Nephron progenitor cell (in vitro differentiated cells): ENCODE data around the gene TSHZ2.
A peak's percentile ranks its signal among the peaks of the same experiment; 100 is the strongest.

Experiments used
- DNase-seq: peaks from one replicate; pipeline ENCODE4 v3.0.0; 2021
- H3K27ac Mint-ChIP-seq: 2 replicates; pipeline ENCODE4 v1.8.0; 2021; ENCODE audit warnings: mild to moderate bottlenecking, moderate library complexity, mixed read lengths
- H3K27me3 Mint-ChIP-seq: 2 replicates; pipeline ENCODE4 v1.8.0; 2021; ENCODE audit warnings: mild to moderate bottlenecking, low read depth, mixed read lengths; ENCODE audit not compliant: poor library complexity
- H3K36me3 Mint-ChIP-seq: 2 replicates; pipeline ENCODE4 v1.8.0; 2021; ENCODE audit warnings: low read depth, mixed read lengths
- H3K4me1 Mint-ChIP-seq: 2 replicates; pipeline ENCODE4 v1.8.0; 2021; ENCODE audit warnings: mixed read lengths
- H3K4me3 Mint-ChIP-seq: 2 replicates; pipeline ENCODE4 v1.8.0; 2021; ENCODE audit warnings: mild to moderate bottlenecking, moderate library complexity, mixed read lengths
- H3K9me3 Mint-ChIP-seq: 2 replicates; pipeline ENCODE4 v1.8.0; 2021; ENCODE audit warnings: mild to moderate bottlenecking, moderate library complexity, mixed read lengths
- TF ChIP-seq, protein P1 (sequence below): fragments of 200-600 bp; sonication (generic); IDR thresholded peaks from 2 replicates; pipeline ENCODE4 v1.5.0; 2021; ENCODE audit warnings: antibody characterized with exemption

Gene TSHZ2

DNA sequence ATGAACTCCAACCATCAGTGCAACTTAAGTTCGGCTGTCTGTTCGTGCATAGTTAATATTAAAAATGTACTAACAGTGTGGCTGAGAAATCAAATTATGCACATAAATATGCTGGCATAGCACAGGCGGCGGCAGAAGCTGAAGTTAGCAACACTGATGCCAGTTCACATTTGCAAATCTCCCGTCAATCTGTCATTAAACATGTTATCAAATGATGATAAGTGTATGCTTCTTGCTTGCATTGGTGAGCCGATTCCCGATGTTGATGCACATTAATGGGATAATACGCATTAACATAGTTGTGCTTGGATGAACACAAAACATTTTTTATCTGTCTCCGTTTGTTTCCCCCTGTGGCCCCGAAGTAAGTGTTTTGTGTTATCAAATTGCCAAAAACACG lies 312.1 kb downstream of the TSHZ2 start:
- Mint-ChIP-seq H3K4me1 (no peaks in the 10 kb centered on the region), H3K9me3 (no peaks in the 10 kb centered on the region), H3K36me3 (peaks cover 10% of the 10 kb centered on the region), H3K27me3 (no peaks in the 10 kb centered on the region), H3K27ac (no peak overlapping the region), H3K4me3 (no peak overlapping the region)
- TF ChIP-seq, protein P1, sequence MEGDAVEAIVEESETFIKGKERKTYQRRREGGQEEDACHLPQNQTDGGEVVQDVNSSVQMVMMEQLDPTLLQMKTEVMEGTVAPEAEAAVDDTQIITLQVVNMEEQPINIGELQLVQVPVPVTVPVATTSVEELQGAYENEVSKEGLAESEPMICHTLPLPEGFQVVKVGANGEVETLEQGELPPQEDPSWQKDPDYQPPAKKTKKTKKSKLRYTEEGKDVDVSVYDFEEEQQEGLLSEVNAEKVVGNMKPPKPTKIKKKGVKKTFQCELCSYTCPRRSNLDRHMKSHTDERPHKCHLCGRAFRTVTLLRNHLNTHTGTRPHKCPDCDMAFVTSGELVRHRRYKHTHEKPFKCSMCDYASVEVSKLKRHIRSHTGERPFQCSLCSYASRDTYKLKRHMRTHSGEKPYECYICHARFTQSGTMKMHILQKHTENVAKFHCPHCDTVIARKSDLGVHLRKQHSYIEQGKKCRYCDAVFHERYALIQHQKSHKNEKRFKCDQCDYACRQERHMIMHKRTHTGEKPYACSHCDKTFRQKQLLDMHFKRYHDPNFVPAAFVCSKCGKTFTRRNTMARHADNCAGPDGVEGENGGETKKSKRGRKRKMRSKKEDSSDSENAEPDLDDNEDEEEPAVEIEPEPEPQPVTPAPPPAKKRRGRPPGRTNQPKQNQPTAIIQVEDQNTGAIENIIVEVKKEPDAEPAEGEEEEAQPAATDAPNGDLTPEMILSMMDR = no peak
- no peak for DNase-seq

DNA sequence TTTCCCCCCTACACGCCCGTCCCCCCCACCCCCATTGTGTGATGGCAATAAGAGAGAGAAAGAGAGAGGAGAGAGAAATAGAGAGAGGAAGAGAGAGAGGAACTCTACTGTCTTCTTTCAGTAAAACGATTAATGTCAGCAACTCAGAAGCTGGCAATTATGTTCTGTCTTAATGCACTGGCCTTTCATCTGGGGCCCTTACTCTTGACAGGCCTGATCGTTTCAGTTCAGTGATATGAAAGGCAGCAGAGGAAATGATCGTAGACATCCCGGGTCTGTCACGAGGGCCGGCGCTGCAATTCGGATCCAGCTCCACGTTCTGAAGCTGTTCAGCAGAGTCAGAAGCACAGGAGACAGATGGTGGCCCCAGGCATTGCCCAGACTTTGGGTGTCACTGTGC lies 312.5 kb downstream of the TSHZ2 start:
- Mint-ChIP-seq H3K4me3 (no peak overlapping the region), H3K36me3 (peaks cover 5% of the 10 kb centered on the region), H3K9me3 (no peaks in the 10 kb centered on the region), H3K4me1 (no peaks in the 10 kb centered on the region), H3K27ac (no peak overlapping the region), H3K27me3 (no peaks in the 10 kb centered on the region)
- no peak for DNase-seq
- TF ChIP-seq, protein P1 = no peak

- Mint-ChIP-seq H3K27ac (no peak overlapping the region), H3K27me3 (no peaks in the 10 kb centered on the region), H3K4me3 (no peak overlapping the region), H3K4me1 (no peaks in the 10 kb centered on the region), H3K9me3 (peaks cover under 1% of the 10 kb centered on the region), H3K36me3 (peaks cover under 1% of the 10 kb centered on the region)
- TF ChIP-seq, protein P1 = no peak
- DNase-seq = no peak
Measured at GRCh38 chr20:53287357-53288042, 315.3 kb downstream of the TSHZ2 start.

- Mint-ChIP-seq H3K4me1 (no peaks in the 10 kb centered on the region), H3K27ac (no peak overlapping the region), H3K9me3 (peaks cover 5% of the 10 kb centered on the region), H3K27me3 (peaks cover 7% of the 10 kb centered on the region), H3K36me3 (peaks cover 15% of the 10 kb centered on the region), H3K4me3 (no peak overlapping the region)
- TF ChIP-seq, protein P1 = peak; percentile 18
- peak; percentile 10 for DNase-seq
Measured at GRCh38 chr20:53291548-53291947, 319.4 kb downstream of the TSHZ2 start.

DNA sequence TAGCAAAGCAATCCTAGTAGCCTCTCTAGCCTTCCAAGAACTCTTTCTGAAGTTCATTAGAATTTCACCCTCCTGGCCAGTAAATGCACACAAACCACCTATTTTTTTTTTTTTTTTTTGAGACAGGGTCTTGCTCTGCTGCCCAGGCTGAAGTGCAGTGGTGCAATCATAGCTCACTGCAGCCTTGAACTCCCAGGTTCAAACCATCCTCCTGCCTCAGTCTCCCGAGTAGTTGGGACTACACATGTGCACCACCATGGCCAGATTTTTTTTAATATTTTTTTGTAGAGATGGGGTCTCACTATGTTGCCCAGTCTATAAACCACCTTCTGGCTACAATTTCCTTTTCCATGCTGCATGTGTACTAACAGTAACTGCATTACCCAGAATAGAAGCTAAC lies 320.2 kb downstream of the TSHZ2 start:
- DNase-seq = no peak
- no peak overlapping the region for H3K27ac Mint-ChIP-seq
- H3K9me3 Mint-ChIP-seq = peaks cover 5% of the 10 kb centered on the region
- TF ChIP-seq, protein P1 = no peak
- H3K4me3 Mint-ChIP-seq = no peak overlapping the region
- peaks cover 7% of the 10 kb centered on the region for H3K27me3 Mint-ChIP-seq
- H3K36me3 Mint-ChIP-seq = peaks cover 15% of the 10 kb centered on the region
- H3K4me1 Mint-ChIP-seq = no peaks in the 10 kb centered on the region

- Mint-ChIP-seq H3K36me3 (peaks cover 15% of the 10 kb centered on the region), H3K27ac (peak overlapping the region; percentile 17), H3K4me1 (peaks cover 11% of the 10 kb centered on the region), H3K4me3 (no peak overlapping the region), H3K27me3 (peaks cover 7% of the 10 kb centered on the region), H3K9me3 (peaks cover 5% of the 10 kb centered on the region)
- DNase-seq = no peak
- TF ChIP-seq, protein P1 = no peak
Measured at GRCh38 chr20:53294804-53295203, 322.6 kb downstream of the TSHZ2 start.
